BLaER1 treated with 17β-estradiol and CSF1 and Interleukin-3, amounts not matched to agents 10 nM and 100 nM (cell line): ENCODE data around the gene OBSCN.
"Not testable (repeated sequence)": the region's sequence is repeated elsewhere in the genome, so short reads cannot be mapped to it uniquely, and the experiment has no call there.

Source experiments
- H3K27ac ChIP-seq, 11 experiments: shearing (Covaris generic); formaldehyde crosslinking; 2 replicates each; pipeline ENCODE4 v1.8.1; 2022
- H3K27me3 ChIP-seq, 11 experiments: shearing (Covaris generic); formaldehyde crosslinking; 2 replicates each; pipeline ENCODE4 v1.8.1; 2022
- H3K36me3 ChIP-seq, 11 experiments: shearing (Covaris generic); formaldehyde crosslinking; 2 replicates each; pipeline ENCODE4 v1.8.1; 2022
- H3K4me1 ChIP-seq, 10 experiments: shearing (Covaris generic); formaldehyde crosslinking; 2 replicates each; pipeline ENCODE4 v1.8.1; 2022
- H3K4me2 ChIP-seq, 11 experiments: shearing (Covaris generic); formaldehyde crosslinking; 2 replicates each; pipeline ENCODE4 v1.8.1; 2022
- H3K4me3 ChIP-seq, 10 experiments: shearing (Covaris generic); formaldehyde crosslinking; 2 replicates each; pipeline ENCODE4 v1.8.1; 2022
- H3K9ac ChIP-seq, 11 experiments: shearing (Covaris generic); formaldehyde crosslinking; 2 replicates each; pipeline ENCODE4 v1.8.1; 2022
- H3K9me3 ChIP-seq, 11 experiments: shearing (Covaris generic); formaldehyde crosslinking; replicated peaks in 1 of 11; 2 replicates each; pipeline ENCODE4 v1.8.1; 2022
- H4K20me1 ChIP-seq, 11 experiments: shearing (Covaris generic); formaldehyde crosslinking; 2 replicates each; pipeline ENCODE4 v1.8.1; 2022
- Cebpa-rat ChIP-seq, 11 experiments: shearing (Covaris generic); IDR thresholded peaks; 2 replicates each; pipeline ENCODE4 v1.8.1; 2022

Gene OBSCN

GRCh38 chr1:228261706-228262105 is 53.9 kb downstream of the OBSCN start:
- H3K4me3 ChIP-seq: no peak overlapping the region
- no peak overlapping the region for H3K27ac ChIP-seq
- H3K9ac ChIP-seq: no peak overlapping the region
- H3K36me3 ChIP-seq: peaks cover 25 to 56% (median 45%) of the 10 kb centered on the region in 11 experiments
- H3K27me3 ChIP-seq: no peaks in the 10 kb centered on the region
- H4K20me1 ChIP-seq: no peaks in the 10 kb centered on the region; a peak in 1 of 22 replicates
- TF ChIP-seq Cebpa-rat (IDR thresholded peaks at IDR 0.05): no peak
- H3K4me1 ChIP-seq: no peaks in the 10 kb centered on the region
- H3K9me3 ChIP-seq: peaks cover 20 to 43% (median 26%) of the 10 kb centered on the region in 11 experiments
- H3K4me2 ChIP-seq: no peak overlapping the region

GRCh38 chr1:228262475-228262874 is 54.6 kb downstream of the OBSCN start:
- TF ChIP-seq Cebpa-rat (IDR thresholded peaks at IDR 0.05): no peak
- Histone ChIP-seq H3K4me3 (no peak overlapping the region), H3K27me3 (no peaks in the 10 kb centered on the region), H4K20me1 (no peaks in the 10 kb centered on the region; a peak in 1 of 22 replicates), H3K27ac (no peak overlapping the region), H3K4me2 (no peak overlapping the region), H3K9ac (no peak overlapping the region), H3K9me3 (peaks cover 20 to 35% (median 26%) of the 10 kb centered on the region in 11 experiments), H3K4me1 (no peaks in the 10 kb centered on the region), H3K36me3 (peaks cover 18 to 54% (median 40%) of the 10 kb centered on the region in 11 experiments)

GRCh38 chr1:228263636-228264035 is 55.8 kb downstream of the OBSCN start:
- H3K4me3 ChIP-seq: no peak overlapping the region
- H3K36me3 ChIP-seq: peaks cover 11 to 55% (median 40%) of the 10 kb centered on the region in 11 experiments; a peak in 21 of 22 replicates
- H3K4me1 ChIP-seq: peaks cover 0 to 4% (median 0%) of the 10 kb centered on the region in 10 experiments; a peak in 2 of 20 replicates
- no peak overlapping the region for H3K27ac ChIP-seq
- no peak overlapping the region for H3K4me2 ChIP-seq
- H3K27me3 ChIP-seq: no peaks in the 10 kb centered on the region
- TF ChIP-seq Cebpa-rat (IDR thresholded peaks at IDR 0.05): no peak
- H3K9me3 ChIP-seq: peaks cover 20 to 32% (median 26%) of the 10 kb centered on the region in 11 experiments
- 0 out of 22 replicates have a peak, but pooled peaks cover 0 to 5% (median 0%) of the 10 kb centered on the region in 11 experiments for H4K20me1 ChIP-seq
- H3K9ac ChIP-seq: no peak overlapping the region

GRCh38 chr1:228264090-228264829 is 56.4 kb downstream of the OBSCN start:
- Histone ChIP-seq H4K20me1 (0 out of 22 replicates have a peak, but pooled peaks cover 0 to 5% (median 0%) of the 10 kb centered on the region in 11 experiments), H3K4me3 (no peak overlapping the region), H3K9ac (no peak overlapping the region), H3K27me3 (no peaks in the 10 kb centered on the region), H3K4me2 (no peak overlapping the region), H3K36me3 (peaks cover 11 to 55% (median 42%) of the 10 kb centered on the region in 11 experiments; a peak in 21 of 22 replicates), H3K27ac (no peak overlapping the region), H3K4me1 (peaks cover 0 to 4% (median 0%) of the 10 kb centered on the region in 10 experiments; a peak in 2 of 20 replicates), H3K9me3 (peaks cover 20 to 32% (median 26%) of the 10 kb centered on the region in 11 experiments)
- no peak for TF ChIP-seq Cebpa-rat (IDR thresholded peaks at IDR 0.05)

- Histone ChIP-seq H3K9ac (no peak overlapping the region), H3K27ac (no peak overlapping the region), H3K9me3 (peaks cover 20 to 25% (median 22%) of the 10 kb centered on the region in 11 experiments), H3K4me2 (no peak overlapping the region), H3K4me3 (no peak overlapping the region), H3K27me3 (no peaks in the 10 kb centered on the region), H4K20me1 (0 out of 22 replicates have a peak, but pooled peaks cover 0 to 5% (median 0%) of the 10 kb centered on the region in 11 experiments), H3K4me1 (peaks cover 0 to 4% (median 0%) of the 10 kb centered on the region in 10 experiments; a peak in 2 of 20 replicates), H3K36me3 (peaks cover 11 to 46% (median 34%) of the 10 kb centered on the region in 11 experiments; a peak in 21 of 22 replicates)
- no peak for TF ChIP-seq Cebpa-rat (IDR thresholded peaks at IDR 0.05)
Measured at GRCh38 chr1:228265167-228265566, 57.3 kb downstream of the OBSCN start.

- Histone ChIP-seq H3K9ac (no peak overlapping the region), H3K27me3 (no peaks in the 10 kb centered on the region), H3K9me3 (no peaks in the 10 kb centered on the region), H3K4me1 (peaks cover 0 to 4% (median 0%) of the 10 kb centered on the region in 10 experiments; a peak in 2 of 20 replicates), H4K20me1 (peaks cover 0 to 23% (median 0%) of the 10 kb centered on the region in 11 experiments; a peak in 2 of 22 replicates), H3K27ac (no peak overlapping the region), H3K4me3 (no peak overlapping the region), H3K4me2 (no peak overlapping the region), H3K36me3 (peaks cover 0 to 42% (median 13%) of the 10 kb centered on the region in 11 experiments; a peak in 12 of 22 replicates)
- no peak for TF ChIP-seq Cebpa-rat (IDR thresholded peaks at IDR 0.05)
Measured at GRCh38 chr1:228267962-228268880, 60.4 kb downstream of the OBSCN start.

- H3K9ac ChIP-seq: no peak overlapping the region
- no peak overlapping the region for H3K27ac ChIP-seq
- no peak overlapping the region for H3K4me2 ChIP-seq
- TF ChIP-seq Cebpa-rat (IDR thresholded peaks at IDR 0.05): no peak
- H3K9me3 ChIP-seq: no peaks in the 10 kb centered on the region
- H3K27me3 ChIP-seq: no peaks in the 10 kb centered on the region
- H3K36me3 ChIP-seq: peaks cover 0 to 45% (median 17%) of the 10 kb centered on the region in 11 experiments; a peak in 13 of 22 replicates
- H3K4me1 ChIP-seq: peaks cover 0 to 4% (median 0%) of the 10 kb centered on the region in 10 experiments; a peak in 2 of 20 replicates
- no peak overlapping the region for H3K4me3 ChIP-seq
- H4K20me1 ChIP-seq: peaks cover 0 to 29% (median under 1%) of the 10 kb centered on the region in 11 experiments; a peak in 4 of 22 replicates
Measured at GRCh38 chr1:228268881-228269265, 61.0 kb downstream of the OBSCN start.

GRCh38 chr1:228269431-228269830 is 61.6 kb downstream of the OBSCN start:
- not testable (repeated sequence) for H3K4me2 ChIP-seq, H3K9me3 ChIP-seq, H3K4me3 ChIP-seq, H3K27me3 ChIP-seq, H3K9ac ChIP-seq, H3K4me1 ChIP-seq, H3K27ac ChIP-seq
- peaks cover 0 to 35% (median 5%) of the 10 kb centered on the region in 11 experiments; a peak in 7 of 22 replicates for H4K20me1 ChIP-seq
- H3K36me3 ChIP-seq: peaks cover 0 to 45% (median 14%) of the 10 kb centered on the region in 11 experiments; a peak in 14 of 22 replicates
